VCaP (cell line): ENCODE measurements around the gene CHAF1A.

ENCODE experiments used
- H3K27ac ChIP-seq: fragments of 450-650 bp; 2 replicates; pipeline ENCODE4 v1.5.1; 2017
- CTCF ChIP-seq: fragments of 450-650 bp; conservative IDR thresholded peaks from 2 replicates; pipeline ENCODE4 v1.5.1; 2017; ENCODE audit warnings: mild to moderate bottlenecking, moderate library complexity

CHAF1A gene

GRCh38 chr19:4388337-4389063 lies 13.9 kb upstream of the CHAF1A start:
- TF ChIP-seq CTCF: no peak
- H3K27ac ChIP-seq: peak overlapping the region; percentile 79

- peak overlapping the region; percentile 79 for H3K27ac ChIP-seq
- TF ChIP-seq CTCF: no peak
Measured at GRCh38 chr19:4389064-4389375, 13.4 kb upstream of the CHAF1A start.

- TF ChIP-seq CTCF: no peak
- peak overlapping the region; percentile 79 for H3K27ac ChIP-seq
Measured at GRCh38 chr19:4389511-4390016, 12.9 kb upstream of the CHAF1A start.

- H3K27ac ChIP-seq: peak overlapping the region; percentile 79
- no peak for TF ChIP-seq CTCF
Measured at GRCh38 chr19:4390017-4390566, 12.3 kb upstream of the CHAF1A start.

GRCh38 chr19:4390567-4391305 lies 11.7 kb upstream of the CHAF1A start:
- peak overlapping the region; percentile 79 for H3K27ac ChIP-seq
- no peak for TF ChIP-seq CTCF

- TF ChIP-seq CTCF: no peak
- H3K27ac ChIP-seq: peak overlapping the region; percentile 79
Measured at GRCh38 chr19:4391306-4391693, 11.1 kb upstream of the CHAF1A start.

GRCh38 chr19:4391701-4392483 lies 10.5 kb upstream of the CHAF1A start:
- no peak for TF ChIP-seq CTCF
- peak overlapping the region; percentile 79 for H3K27ac ChIP-seq
